Measurements from ENCODE around the gene TRIP11.
"Not testable (repeated sequence)": the region's sequence is repeated elsewhere in the genome, so short reads cannot be mapped to it uniquely, and the experiment has no call there.

Gene TRIP11

DNA sequence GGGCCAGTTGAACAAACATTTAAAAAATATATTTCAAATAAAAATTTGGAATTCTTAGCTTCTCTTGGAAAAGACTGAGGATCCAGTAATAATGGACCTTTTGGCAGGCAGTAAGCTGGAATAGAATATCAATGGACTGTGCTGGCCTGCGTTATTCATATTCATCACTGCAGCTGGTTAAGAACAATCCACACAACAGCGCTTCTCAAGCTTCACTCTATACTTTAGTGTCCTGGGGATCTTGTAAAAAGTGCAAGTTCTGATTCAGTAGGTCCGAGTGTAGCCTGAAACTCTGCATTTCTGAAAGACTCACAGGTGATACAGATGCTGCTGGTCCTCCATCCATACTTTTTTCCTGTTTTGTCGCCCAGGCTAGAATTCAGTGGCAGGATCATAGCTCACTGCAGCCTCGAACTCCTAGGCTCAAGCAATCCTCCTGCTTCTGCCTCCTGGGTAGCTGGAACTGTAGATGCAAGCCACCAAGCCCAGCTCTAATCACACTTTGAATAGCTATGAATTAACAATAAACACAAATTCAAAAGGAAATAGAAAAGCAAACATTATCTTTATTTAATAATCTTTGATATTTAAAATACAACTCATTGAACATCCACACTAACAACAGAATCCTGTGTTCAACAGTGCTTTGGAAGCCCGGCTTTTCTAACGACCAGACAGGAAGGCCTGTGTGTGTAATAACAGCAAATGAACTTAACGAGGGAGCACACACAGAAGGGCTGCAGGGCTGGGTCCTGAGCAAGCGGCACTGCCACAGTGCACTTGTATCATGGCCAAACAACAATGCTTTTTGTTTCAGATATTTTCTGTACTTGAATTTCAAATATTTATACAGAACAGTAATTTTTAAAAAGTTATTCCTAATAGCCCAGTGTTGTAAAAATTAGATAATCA, 18.4 kb upstream of the TRIP11 start:
- no peak for TF ChIP-seq EZH2phosphoT487 (IDR thresholded peaks at IDR 0.05; ENCODE audit: borderline replicate concordance)
- TF ChIP-seq, protein P1, sequence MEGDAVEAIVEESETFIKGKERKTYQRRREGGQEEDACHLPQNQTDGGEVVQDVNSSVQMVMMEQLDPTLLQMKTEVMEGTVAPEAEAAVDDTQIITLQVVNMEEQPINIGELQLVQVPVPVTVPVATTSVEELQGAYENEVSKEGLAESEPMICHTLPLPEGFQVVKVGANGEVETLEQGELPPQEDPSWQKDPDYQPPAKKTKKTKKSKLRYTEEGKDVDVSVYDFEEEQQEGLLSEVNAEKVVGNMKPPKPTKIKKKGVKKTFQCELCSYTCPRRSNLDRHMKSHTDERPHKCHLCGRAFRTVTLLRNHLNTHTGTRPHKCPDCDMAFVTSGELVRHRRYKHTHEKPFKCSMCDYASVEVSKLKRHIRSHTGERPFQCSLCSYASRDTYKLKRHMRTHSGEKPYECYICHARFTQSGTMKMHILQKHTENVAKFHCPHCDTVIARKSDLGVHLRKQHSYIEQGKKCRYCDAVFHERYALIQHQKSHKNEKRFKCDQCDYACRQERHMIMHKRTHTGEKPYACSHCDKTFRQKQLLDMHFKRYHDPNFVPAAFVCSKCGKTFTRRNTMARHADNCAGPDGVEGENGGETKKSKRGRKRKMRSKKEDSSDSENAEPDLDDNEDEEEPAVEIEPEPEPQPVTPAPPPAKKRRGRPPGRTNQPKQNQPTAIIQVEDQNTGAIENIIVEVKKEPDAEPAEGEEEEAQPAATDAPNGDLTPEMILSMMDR (conservative IDR thresholded peaks at IDR 0.05; ENCODE audit: low read length) = no peak
- no peaks in the 10 kb centered on the region for H3K27me3 ChIP-seq (ENCODE audit: insufficient read depth, low read length, poor library complexity, severe bottlenecking)
- no peaks in the 10 kb centered on the region for H3K9me3 ChIP-seq (ENCODE audit: insufficient read depth, low read depth, low read length)
- H2AFZ ChIP-seq (ENCODE audit: low read length) = no peak overlapping the region
- H3K4me3 ChIP-seq (ENCODE audit: low read length, poor library complexity, severe bottlenecking) = no peak overlapping the region
- H3K9me2 ChIP-seq (replicated peaks; ENCODE audit: low read depth, low read length) = no peaks in the 10 kb centered on the region
- H3K4me1 ChIP-seq (ENCODE audit: insufficient read depth, low read length, poor library complexity, severe bottlenecking) = no peaks in the 10 kb centered on the region
- peaks cover 8% of the 10 kb centered on the region; the same call in 1 of the 2 replicates for H3K36me3 ChIP-seq (ENCODE audit: insufficient read depth, low read length)
- no peaks in the 10 kb centered on the region for H3K79me2 ChIP-seq (ENCODE audit: insufficient read depth, low read length)
- H3F3A ChIP-seq (ENCODE audit: low read depth) = no peaks in the 10 kb centered on the region; the same call in 1 of the 2 replicates
- H4K20me1 ChIP-seq (ENCODE audit: insufficient read depth, low read length, poor library complexity, severe bottlenecking) = no peaks in the 10 kb centered on the region
- H3K4me2 ChIP-seq (ENCODE audit: low read depth, low read length, poor library complexity, severe bottlenecking) = no peak overlapping the region
- H3K9ac ChIP-seq (ENCODE audit: low read depth, low read length, poor library complexity, severe bottlenecking) = no peak overlapping the region

DNA sequence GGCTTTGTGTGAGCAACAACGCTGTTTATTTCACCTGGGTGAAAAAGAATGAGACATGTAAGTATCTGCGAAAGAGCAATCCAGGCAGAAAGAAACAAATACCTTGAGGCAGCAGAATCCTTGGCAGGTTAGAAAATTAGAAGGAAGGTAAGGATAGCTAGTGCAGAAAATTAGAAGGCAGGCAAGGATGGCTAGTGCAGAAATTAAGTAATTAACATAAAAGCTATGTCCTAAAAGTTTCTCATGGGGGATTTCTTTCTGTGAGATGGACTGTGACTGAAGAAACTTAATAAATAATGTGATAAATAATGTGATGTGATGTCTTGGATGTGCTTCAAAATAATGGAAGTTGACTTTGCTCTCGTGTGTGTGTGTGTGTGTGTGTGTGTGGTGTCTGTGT, 9.9 kb upstream of the TRIP11 start:
- no peaks in the 10 kb centered on the region for H3K36me3 ChIP-seq (ENCODE audit: insufficient read depth, low read length)
- H3K79me2 ChIP-seq (ENCODE audit: insufficient read depth, low read length) = no peaks in the 10 kb centered on the region
- H3F3A ChIP-seq (ENCODE audit: low read depth) = no peaks in the 10 kb centered on the region
- no peaks in the 10 kb centered on the region for H3K9me2 ChIP-seq (replicated peaks; ENCODE audit: low read depth, low read length)
- H3K4me3 ChIP-seq (ENCODE audit: low read length, poor library complexity, severe bottlenecking) = no peak overlapping the region
- peaks cover 3% of the 10 kb centered on the region; the same call in 1 of the 2 replicates for H3K9me3 ChIP-seq (ENCODE audit: insufficient read depth, low read depth, low read length)
- H2AFZ ChIP-seq (ENCODE audit: low read length) = no peak overlapping the region
- no peaks in the 10 kb centered on the region for H4K20me1 ChIP-seq (ENCODE audit: insufficient read depth, low read length, poor library complexity, severe bottlenecking)
- H3K27me3 ChIP-seq (ENCODE audit: insufficient read depth, low read length, poor library complexity, severe bottlenecking) = no peaks in the 10 kb centered on the region
- TF ChIP-seq, protein P1 (conservative IDR thresholded peaks at IDR 0.05; ENCODE audit: low read length) = no peak
- TF ChIP-seq EZH2phosphoT487 (IDR thresholded peaks at IDR 0.05; ENCODE audit: borderline replicate concordance) = no peak
- H3K4me1 ChIP-seq (ENCODE audit: insufficient read depth, low read length, poor library complexity, severe bottlenecking) = no peaks in the 10 kb centered on the region
- H3K9ac ChIP-seq (ENCODE audit: low read depth, low read length, poor library complexity, severe bottlenecking) = no peak overlapping the region
- H3K4me2 ChIP-seq (ENCODE audit: low read depth, low read length, poor library complexity, severe bottlenecking) = no peak overlapping the region

DNA sequence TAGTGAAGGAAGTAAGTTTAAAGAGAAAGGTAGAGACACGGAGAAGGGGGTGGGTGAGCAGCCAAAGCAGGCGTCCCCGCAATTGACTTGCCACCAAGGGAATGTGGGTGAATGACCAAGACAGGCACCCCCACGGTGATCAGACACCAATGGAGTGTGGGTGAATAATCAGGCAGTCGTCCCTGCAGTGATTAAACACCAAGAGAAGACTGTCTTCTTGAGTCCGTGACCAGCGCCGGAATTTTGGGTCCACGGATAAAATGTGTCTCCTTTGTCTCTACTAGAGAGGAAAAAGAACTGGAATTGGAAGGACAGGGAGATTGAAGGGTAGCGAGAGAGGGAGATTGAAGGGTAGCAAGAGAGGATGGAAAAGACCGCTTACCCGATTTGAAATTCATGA, 9.4 kb upstream of the TRIP11 start:
- H3K9me2 ChIP-seq (replicated peaks; ENCODE audit: low read depth, low read length); H4K20me1 ChIP-seq (ENCODE audit: insufficient read depth, low read length, poor library complexity, severe bottlenecking); H3F3A ChIP-seq (ENCODE audit: low read depth); H2AFZ ChIP-seq (ENCODE audit: low read length); H3K4me3 ChIP-seq (ENCODE audit: low read length, poor library complexity, severe bottlenecking); H3K27me3 ChIP-seq (ENCODE audit: insufficient read depth, low read length, poor library complexity, severe bottlenecking); H3K9me3 ChIP-seq (ENCODE audit: insufficient read depth, low read depth, low read length); H3K4me1 ChIP-seq (ENCODE audit: insufficient read depth, low read length, poor library complexity, severe bottlenecking); H3K36me3 ChIP-seq (ENCODE audit: insufficient read depth, low read length); H3K79me2 ChIP-seq (ENCODE audit: insufficient read depth, low read length); H3K9ac ChIP-seq (ENCODE audit: low read depth, low read length, poor library complexity, severe bottlenecking); H3K4me2 ChIP-seq (ENCODE audit: low read depth, low read length, poor library complexity, severe bottlenecking): not testable (repeated sequence)

DNA sequence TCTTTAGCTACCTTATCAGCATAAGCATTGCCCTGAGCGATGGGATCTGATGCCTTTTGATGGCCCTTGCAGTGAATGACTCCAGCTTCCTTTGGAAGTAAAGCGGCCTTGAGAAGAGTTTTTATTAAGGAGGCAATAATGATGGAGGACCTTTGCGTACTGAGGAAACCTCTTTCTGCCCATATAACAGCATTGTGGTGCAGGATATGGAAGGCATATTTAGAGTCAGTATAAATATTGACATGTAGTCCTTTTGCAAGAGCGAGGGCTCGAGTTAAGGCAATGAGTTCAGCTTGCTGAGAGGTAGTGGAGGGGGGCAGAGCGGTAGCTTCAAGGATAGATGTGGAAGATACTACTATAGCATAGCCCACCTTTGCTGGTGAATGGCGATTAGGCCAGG, 6.0 kb upstream of the TRIP11 start:
- not testable (repeated sequence) for H3K4me3 ChIP-seq (ENCODE audit: low read length, poor library complexity, severe bottlenecking)

DNA sequence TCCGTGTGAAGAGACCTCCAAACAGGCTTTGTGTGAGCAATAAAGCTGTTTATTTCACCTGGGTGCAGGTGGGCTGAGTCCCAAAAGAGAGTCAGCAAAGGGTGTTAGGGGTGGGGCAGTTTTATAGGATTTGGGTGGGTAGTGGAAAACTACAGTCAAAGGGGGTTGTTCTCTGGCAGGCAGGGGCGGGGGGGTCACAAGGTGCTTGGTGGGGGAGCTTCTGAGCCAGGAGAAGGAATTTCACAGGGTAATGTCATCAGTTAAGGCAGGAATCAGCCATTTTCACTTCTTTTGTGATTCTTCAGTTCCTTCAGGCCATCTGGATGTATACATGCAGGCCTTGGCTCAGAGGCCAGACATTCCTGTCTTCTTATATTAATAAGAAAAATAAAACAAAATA, 1.9 kb upstream of the TRIP11 start:
- Histone ChIP-seq H4K20me1 (ENCODE audit: insufficient read depth, low read length, poor library complexity, severe bottlenecking) (peaks cover 23% of the 10 kb centered on the region), H3K4me1 (ENCODE audit: insufficient read depth, low read length, poor library complexity, severe bottlenecking) (peaks cover 23% of the 10 kb centered on the region), H3K79me2 (ENCODE audit: insufficient read depth, low read length) (peaks cover 41% of the 10 kb centered on the region)
- H3F3A ChIP-seq (ENCODE audit: low read depth); H3K9ac ChIP-seq (ENCODE audit: low read depth, low read length, poor library complexity, severe bottlenecking); H3K4me2 ChIP-seq (ENCODE audit: low read depth, low read length, poor library complexity, severe bottlenecking); H3K27me3 ChIP-seq (ENCODE audit: insufficient read depth, low read length, poor library complexity, severe bottlenecking); H3K9me2 ChIP-seq (replicated peaks; ENCODE audit: low read depth, low read length); H2AFZ ChIP-seq (ENCODE audit: low read length); H3K9me3 ChIP-seq (ENCODE audit: insufficient read depth, low read depth, low read length); H3K4me3 ChIP-seq (ENCODE audit: low read length, poor library complexity, severe bottlenecking); H3K36me3 ChIP-seq (ENCODE audit: insufficient read depth, low read length): not testable (repeated sequence)

More for the DNA sequence above, 6.0 kb upstream of the TRIP11 start:
- H3K79me2 ChIP-seq (ENCODE audit: insufficient read depth, low read length); H3K9me2 ChIP-seq (replicated peaks; ENCODE audit: low read depth, low read length); H3K9ac ChIP-seq (ENCODE audit: low read depth, low read length, poor library complexity, severe bottlenecking); H2AFZ ChIP-seq (ENCODE audit: low read length); H3F3A ChIP-seq (ENCODE audit: low read depth); H3K4me2 ChIP-seq (ENCODE audit: low read depth, low read length, poor library complexity, severe bottlenecking); H3K27me3 ChIP-seq (ENCODE audit: insufficient read depth, low read length, poor library complexity, severe bottlenecking); H3K9me3 ChIP-seq (ENCODE audit: insufficient read depth, low read depth, low read length); H4K20me1 ChIP-seq (ENCODE audit: insufficient read depth, low read length, poor library complexity, severe bottlenecking); H3K36me3 ChIP-seq (ENCODE audit: insufficient read depth, low read length); H3K4me1 ChIP-seq (ENCODE audit: insufficient read depth, low read length, poor library complexity, severe bottlenecking): not testable (repeated sequence)
